GM13977 (cell line): ENCODE measurements around the gene RYK.

Experiments
- DNase-seq: peaks from one replicate; pipeline ENCODE4 v3.0.0; 2012; ENCODE audit warnings: low spot score
- in situ Hi-C: fragments of 300-500 bp; cut with MboI; formaldehyde crosslinking; loops from one replicate; pipeline ENCODE4 v1.12.0; 2022; ENCODE audit warnings: low sequenced_read_pairs, low pct_unique_long_range_greater_than_20kb, mixed read lengths, inconsistent platforms; ENCODE audit not compliant: unreplicated experiment
- TF ChIP-seq, protein P1 (sequence below): IDR thresholded peaks from 2 replicates; pipeline ENCODE4 v1.5.1; 2012; ENCODE audit warnings: mild to moderate bottlenecking, control low read depth; ENCODE audit not compliant: insufficient read depth; ENCODE audit errors: extremely low read depth, missing control alignments

The RYK gene

DNA sequence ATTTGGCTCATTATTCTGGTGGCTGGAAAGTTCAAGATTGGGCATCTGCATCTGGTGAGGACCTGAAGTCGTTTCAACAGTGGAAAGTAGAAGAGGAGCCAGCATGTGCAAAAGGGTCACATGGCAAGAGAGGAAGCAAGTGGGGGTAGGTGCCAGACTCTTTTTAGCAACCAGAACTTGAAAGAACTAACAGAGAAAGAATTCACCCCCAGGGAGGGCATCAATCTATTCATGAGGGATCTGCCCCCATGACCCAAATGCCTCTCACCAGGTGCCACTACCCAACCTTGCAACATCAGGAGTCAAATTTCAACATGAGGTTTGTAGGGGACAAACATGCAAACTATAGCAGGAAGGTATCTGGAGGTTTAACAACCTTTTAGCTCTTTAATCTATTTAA, 10.3 kb upstream of the RYK start:
- no peak for DNase-seq
- in situ Hi-C loops, result no loop called here
- TF ChIP-seq, protein P1, sequence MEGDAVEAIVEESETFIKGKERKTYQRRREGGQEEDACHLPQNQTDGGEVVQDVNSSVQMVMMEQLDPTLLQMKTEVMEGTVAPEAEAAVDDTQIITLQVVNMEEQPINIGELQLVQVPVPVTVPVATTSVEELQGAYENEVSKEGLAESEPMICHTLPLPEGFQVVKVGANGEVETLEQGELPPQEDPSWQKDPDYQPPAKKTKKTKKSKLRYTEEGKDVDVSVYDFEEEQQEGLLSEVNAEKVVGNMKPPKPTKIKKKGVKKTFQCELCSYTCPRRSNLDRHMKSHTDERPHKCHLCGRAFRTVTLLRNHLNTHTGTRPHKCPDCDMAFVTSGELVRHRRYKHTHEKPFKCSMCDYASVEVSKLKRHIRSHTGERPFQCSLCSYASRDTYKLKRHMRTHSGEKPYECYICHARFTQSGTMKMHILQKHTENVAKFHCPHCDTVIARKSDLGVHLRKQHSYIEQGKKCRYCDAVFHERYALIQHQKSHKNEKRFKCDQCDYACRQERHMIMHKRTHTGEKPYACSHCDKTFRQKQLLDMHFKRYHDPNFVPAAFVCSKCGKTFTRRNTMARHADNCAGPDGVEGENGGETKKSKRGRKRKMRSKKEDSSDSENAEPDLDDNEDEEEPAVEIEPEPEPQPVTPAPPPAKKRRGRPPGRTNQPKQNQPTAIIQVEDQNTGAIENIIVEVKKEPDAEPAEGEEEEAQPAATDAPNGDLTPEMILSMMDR, result no peak

DNA sequence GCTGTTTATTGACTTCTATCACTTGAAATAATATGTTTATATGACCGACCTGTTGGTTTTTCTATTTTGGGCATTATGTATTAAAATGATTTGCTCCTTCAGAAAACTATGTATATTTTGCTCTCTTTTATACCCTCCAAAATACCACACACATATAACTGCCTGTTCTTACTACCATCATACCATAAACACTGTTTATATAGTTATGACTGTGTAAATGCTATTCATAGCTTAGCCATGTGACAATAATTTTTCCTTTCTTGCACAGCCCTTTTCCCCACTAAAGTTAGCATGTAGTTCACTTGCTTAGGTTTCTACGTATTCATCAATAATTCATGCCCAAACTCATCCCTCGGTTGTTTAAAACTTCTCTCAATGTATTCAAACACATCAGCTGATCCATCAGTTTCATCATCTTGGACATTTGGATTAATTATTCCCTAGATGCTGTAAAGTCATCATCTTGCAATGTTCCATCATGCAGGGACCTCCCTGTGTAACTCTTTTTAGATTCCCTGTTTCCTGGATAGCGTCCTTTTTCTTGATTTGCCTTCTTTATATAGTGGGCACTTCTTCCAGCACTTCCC, 8.2 kb upstream of the RYK start:
- no peak for DNase-seq
- TF ChIP-seq, protein P1, result no peak
- in situ Hi-C loops, result no loop called here

DNA sequence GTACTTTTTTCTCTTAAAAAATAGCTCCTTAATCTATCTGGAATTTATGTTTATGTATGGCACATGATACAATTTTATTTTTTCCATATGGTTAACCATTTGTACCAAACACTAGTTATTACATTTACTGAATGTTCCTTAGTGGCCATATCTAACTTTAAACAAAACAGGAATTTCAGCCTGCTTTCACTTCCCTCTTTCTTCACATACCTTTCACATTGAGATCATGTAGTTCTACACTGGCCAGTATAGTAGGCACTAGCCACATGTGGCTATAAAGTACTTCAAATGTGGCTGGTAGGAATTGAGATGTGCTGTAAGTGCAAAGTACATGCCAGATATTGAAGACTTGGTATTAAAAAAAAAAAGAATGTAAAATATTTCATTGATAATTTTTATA, 4.7 kb upstream of the RYK start:
- DNase-seq, result no peak
- in situ Hi-C loops, result no loop called here
- TF ChIP-seq, protein P1, result no peak

DNA sequence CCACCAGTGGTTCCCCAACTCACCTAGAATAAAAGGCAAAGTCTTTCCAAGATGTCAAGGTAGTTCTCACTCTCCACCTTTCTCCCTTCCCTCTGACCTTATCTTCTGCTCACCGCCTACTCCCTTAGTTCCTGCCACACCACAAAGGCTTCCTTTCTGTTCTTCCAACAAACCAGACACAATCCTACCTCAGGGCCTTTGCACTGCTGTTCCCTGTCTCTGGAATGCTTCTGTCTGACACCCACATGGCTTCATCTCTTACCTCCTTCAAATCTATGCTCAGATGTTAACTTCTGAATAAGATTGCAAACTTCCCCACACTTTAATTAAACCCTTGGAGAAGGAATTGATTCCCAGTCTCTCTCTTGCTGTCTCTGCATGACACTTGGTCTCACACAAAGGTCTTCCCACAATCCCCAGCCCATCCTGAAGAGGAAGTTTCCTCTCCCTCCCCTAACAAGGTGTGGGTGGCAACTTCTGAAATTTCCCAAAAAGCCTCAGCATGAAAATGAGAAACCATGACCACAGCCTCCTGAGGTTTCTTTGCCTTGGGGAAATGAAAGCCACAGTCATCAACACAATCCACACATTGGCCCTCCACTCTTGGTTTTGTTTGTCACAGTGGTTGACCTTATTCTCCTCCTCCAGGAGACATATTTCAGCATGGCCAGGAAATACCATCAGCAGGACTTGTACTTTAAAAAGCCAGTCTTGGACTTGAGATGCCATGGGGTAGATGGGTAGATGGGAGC, 3.0 kb upstream of the RYK start:
- TF ChIP-seq, protein P1, result no peak
- in situ Hi-C loops, result no loop called here
- DNase-seq, result no peak

DNA sequence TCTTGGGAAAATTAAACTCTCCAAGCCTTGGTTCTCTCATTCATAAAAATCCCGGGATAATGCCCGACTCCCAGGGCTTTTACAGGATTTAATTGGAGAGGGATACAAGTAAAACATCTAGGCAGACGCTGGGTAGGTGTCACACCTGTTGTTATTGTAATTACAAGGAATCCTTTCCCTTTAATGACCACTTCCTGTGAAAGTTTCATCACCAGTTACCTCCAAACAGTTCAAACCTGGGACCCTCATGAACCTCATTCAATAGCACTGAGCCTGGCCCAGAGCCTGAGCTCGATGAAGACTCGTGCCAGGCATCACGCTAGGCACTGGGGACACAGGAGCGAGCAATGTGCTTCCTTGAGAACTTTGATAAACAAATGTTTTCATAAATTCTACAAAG, 2.1 kb upstream of the RYK start:
- TF ChIP-seq, protein P1, result no peak
- in situ Hi-C loops, result no loop called here
- DNase-seq, result no peak

DNA sequence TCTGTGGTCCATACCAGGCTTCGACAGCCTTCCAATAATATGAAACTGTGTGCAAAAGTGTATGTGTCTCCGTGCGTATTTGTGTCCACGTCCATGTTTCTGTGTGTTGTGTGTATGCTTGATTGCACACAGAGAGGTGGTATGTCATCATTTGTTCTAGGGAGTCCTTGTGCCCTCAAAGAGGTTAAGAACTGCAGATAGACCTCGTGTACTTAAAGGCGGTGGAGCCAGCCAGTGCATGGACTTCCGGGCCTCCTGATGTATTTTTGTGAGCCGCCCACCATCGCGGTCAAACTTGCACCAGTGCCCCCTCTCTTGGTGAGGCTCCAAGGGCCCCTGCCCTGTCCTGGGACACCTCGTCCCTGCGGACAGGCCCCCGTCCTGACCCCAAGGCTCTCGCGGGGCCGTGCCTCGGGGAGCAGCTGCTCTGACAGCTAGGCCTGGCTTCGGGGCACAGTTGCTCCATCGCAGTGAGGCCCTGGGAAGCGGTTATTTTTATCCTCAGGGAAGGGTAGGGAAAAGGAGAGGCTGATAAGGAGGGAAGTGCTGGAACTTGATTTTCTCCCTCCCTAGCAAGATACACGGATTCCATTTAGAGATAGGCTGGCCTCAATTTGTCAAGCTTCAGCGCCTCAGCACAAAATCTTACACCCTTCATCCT, 1.2 kb upstream of the RYK start:
- in situ Hi-C loops, result no loop called here
- DNase-seq, result no peak
- TF ChIP-seq, protein P1, result no peak
